Frontal cortex (tissue), 4 donors: ENCODE data around the gene ETS1. TPM values are rescaled to one million over a fixed set of nuclear protein-coding genes. Genes with fewer than 3 reads are reported as not detected.

ENCODE experiments used
- DNase-seq, 2 donors: peaks; one replicate each; pipeline ENCODE4 v3.0.0; 2012; ENCODE audit warnings: low spot score in 2 of 2
- FAIRE-seq: peaks from 2 replicates; lab custom pipeline; 2012; peaks lifted over from hg19 to GRCh38; lab: Jason Lieb, UNC
- total RNA-seq: library from RNA; depleted of rRNA; stranded (reverse); fragments of >200 nt; gene quantifications from one replicate; pipeline ENCODE4 v1.2.3, GENCODE V29; 2014
- donor health status: control.
- donor health status: control.
- donor health status: control.

The ETS1 gene
- 9.8 TPM for total RNA-seq

DNA sequence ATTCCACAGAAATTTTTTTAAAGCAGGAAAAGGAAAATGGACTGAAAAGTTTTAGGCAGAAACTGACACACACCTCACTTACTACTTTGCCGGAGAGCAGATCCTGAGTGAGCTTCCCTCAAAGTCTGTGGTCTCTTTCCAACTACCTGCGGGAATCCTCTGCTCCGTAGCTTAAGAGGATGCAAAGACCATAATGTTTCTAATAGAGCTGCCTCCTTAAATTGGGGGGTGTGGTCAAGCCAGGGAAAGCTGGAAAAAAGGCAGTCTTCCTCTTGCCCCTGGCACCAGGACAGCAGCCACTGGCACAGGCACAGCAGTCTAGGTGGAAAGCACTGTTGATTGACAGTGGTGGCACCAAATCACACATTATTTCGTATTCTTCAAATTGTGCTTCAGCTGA lies at the start of gene ETS1:
Gene ETS1, minus strand, starts transcription at position 144 of the 400 bp plus-strand sequence. CDS start 14,428 bp downstream, outside the sequence.
- DNase-seq (no peak), FAIRE-seq (no peak)

GRCh38 chr11:128634395-128634794 lies 47.0 kb upstream of the ETS1 start:
- DNase-seq, result no peak
- no peak for FAIRE-seq

GRCh38 chr11:128633384-128633965 lies 46.1 kb upstream of the ETS1 start:
- no peak for DNase-seq
- FAIRE-seq, result no peak

DNA sequence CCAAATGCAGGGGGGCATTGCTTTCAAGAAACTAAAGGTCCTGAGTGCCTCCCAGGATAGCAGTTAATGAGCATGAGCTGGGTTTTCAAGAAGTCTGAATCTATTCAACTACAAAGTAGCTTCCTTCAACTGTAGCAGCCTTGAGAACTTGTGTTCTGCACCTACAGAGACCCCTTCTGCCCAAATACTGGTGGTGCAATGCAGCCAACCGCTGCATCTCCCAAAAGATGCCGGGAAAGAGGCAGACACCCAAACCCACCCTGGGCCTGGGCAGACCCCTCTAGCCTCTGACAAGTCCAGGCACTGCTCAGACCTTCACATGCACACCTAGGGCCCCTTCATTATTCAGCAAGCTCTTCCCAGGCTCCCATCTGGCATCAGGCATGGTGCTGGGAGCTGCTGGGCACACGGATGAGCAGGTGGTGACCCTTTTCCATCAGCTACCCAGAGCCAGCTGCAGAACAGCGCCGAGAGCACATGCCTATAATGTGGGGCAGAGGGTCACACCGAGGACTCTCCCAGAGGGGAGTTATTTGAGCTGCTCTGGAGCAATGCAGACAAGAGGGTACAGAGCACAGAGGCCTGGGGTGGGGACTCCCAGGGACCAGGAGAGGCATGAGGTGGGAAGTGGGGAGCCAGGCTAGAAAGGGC lies 44.9 kb upstream of the ETS1 start:
- no peak for FAIRE-seq

GRCh38 chr11:128630367-128631230 lies 43.2 kb upstream of the ETS1 start:
- DNase-seq (peak in 1 of 2 donors; percentile 63), FAIRE-seq (no peak)

More for the DNA sequence above, 44.9 kb upstream of the ETS1 start:
- DNase-seq, result no peak

DNA sequence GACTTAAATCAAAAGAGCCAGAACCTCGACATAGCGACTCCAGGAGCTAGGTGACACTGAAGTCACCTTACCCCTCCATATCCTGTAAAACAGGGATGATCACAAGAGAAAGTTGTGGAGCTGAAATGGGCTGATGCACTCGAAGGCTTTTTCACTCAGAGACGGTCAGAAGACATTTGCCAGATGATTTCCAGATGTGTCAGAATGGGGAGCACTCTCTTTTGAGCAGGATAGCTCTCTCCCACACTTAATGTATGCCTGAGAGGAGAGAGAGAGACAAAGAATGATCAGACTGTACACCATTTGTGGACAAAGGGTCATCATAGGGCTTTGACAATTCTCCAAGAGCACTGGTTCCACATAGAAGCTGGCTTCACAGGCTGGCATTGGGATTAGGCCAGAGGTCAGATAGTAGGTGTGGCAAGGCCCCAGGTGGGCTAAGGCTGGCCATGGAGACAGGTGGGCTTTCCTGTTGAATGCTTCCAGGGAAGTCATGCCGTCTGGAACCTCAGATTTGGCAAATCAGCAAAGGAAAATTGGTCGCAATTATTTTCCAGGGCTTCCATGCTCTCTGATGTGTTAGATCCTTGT lies 42.3 kb upstream of the ETS1 start:
- DNase-seq (no peak), FAIRE-seq (no peak)

DNA sequence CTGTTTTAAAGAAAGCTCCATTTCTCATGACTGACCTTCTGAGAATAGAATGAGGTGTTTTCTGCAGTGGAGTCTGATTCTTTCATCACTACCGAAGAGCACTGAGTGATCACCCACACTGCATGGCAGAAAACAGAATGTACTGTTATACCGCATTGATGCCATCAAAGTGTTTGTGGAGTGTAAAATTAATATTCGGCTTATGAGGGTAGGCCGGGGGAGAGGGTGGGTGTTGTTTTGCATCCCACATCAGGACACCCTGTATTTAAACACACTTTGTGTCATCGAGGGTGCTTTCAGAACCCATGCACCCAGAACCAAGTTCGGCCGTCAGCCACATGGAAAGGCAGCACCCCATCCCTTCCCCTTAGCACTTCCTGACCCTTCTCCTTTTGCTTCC lies 41.3 kb upstream of the ETS1 start:
- FAIRE-seq (no peak), DNase-seq (no peak)

DNA sequence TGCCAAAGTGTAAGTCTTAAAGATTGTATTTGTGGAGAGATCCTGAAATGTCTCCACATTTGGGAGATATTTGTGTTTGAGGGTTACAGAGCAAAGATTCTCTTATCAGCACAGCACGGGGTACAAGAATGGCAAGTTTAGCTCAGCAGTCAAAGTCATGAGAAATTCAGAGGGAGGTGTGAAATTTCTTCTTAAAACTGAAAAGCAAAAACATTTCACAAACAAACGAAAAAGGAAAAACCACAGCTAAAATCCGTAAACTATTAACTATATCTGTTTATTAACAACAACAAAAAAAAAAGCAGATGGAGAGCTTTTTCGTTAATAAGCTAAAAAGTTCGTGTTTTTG lies 40.9 kb upstream of the ETS1 start:
- no peak for DNase-seq
- FAIRE-seq, result no peak

DNA sequence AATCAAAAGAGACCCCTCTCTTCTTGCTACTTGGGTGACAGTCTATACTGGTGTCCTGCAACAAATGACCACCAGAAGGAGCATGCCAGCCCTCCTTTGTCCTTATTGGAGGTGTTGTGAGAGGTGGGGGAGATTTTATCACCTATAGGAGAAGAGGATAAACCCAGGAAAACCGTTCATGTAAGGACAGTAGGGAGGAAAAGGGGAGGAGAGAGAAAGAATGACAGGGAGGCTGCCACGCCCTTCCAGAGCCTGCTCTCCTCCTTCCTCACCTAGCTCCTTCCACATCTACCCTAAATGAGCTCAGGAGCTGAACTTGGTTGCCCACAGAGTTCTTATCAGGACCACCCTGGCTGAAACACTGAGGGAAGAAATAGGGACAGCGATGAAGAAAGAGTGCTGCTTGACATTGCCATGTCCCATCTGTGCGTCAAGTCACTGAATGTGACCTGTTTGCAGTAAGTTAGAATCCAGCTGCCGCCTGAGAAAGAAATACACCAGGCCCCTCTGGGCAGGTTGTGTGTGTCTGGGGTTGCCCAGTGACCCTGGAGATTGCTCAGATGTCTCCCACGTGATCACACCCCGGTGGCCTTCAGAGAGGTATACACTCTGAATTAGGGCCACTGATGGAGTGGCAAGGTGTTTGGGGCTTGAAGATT lies 40.4 kb upstream of the ETS1 start:
- DNase-seq, result no peak
- no peak for FAIRE-seq

- DNase-seq, result no peak
- no peak for FAIRE-seq
These were observed 39.7 kb upstream of the ETS1 start for GRCh38 chr11:128626913-128627665.

DNA sequence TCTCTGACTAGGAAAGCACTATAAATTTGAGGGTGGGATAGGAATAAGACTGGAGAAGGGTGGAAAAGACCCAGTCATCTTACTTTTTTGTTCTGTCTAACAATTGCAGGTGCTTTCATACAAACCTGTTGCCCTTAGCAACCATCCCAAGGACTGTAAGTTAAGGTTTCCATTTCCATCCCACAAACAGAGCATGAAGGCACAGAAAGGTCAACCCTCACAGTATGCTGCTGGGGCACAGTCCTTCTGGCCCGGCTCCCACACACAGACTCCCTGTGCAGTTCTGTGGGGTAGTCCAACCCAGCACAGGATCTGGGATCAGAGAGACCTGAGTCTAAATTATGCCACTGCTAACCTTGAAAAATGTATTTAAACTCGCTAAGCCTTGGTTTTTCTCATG lies 38.4 kb upstream of the ETS1 start:
- DNase-seq, result no peak
- FAIRE-seq, result no peak

DNA sequence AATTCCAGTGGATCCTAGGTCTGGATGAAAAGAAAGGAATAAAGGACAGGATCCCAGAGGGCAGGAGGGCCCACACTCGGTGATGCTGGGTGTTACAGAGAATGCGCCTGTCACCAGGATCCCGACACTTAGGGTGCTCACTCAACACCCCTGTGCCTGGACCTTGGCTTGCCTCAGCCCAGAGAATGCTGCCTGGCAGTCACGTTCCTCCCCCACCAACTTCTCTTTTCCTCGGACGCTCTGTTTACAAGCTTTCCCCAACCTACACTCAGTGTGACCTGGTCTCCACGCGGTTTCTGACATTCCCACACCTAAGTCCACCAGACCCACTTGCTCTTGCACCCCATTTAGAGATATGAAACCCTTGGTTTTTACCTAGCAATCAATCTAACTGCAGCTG lies 38.0 kb upstream of the ETS1 start:
- DNase-seq (no peak), FAIRE-seq (no peak)

DNA sequence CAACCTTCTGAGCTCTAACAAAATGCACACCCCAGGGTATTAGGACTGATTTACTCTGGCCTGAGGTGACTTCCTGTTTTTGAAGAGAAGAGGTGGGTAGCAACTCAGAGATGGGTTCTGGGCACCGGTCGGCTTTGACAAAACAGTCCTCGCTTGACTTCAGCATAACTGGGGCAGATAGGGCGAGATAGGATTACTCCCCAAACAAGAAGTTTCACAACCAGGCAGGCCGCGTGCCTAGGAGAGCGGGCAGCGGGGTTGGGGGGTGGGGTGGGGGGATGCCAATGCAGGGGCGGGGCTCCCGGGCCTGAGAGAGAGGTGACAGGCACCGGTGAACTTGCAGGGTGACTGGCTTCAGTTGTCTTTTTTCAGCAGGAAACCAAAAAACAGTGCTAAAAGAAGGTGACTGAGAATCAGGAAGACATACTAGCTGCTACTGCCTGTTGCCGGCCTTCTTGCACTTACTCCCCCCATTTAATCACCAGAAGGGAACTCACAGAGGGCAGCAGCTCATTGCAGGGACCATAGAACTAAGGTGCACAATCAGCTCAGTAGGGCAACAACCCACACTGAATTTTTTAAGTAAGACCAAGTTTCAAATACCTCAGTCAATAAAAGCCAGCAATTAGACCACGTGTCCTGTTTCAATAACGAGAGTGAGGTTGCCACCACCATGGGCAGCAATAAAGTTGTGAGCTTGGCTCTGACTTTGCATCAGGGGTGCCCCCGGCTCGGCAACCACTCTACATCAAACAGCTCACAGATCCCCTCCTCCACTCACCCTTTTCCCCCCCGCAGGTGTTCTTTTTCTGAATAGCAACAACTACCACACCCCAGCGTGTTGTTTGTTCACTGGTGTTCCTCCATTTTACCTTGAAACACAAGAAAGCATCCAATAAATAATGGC lies 37.2 kb upstream of the ETS1 start:
- FAIRE-seq (no peak), DNase-seq (no peak)

DNA sequence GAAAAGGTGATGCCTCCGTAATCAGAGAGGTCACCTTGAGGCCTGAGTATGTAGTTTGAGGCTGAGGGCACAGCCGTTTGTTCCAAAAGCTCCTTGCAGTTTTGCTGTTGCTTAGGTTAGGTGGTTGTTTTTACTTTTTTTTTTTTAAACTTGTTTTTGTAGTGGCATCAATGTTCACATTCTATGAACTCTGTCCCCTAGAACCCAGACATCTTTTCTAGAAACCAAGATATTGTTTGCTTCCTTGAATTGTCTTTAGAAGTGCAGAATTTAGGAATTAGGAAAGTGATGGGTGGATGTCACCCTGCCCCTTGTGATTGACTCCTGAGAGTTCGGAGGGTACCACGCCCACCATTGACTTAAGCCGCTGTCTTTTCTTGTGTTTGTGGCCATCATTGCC lies 35.7 kb upstream of the ETS1 start:
- FAIRE-seq (no peak), DNase-seq (no peak)

GRCh38 chr11:128621601-128622501 lies 34.5 kb upstream of the ETS1 start:
- FAIRE-seq (no peak), DNase-seq (no peak)

DNA sequence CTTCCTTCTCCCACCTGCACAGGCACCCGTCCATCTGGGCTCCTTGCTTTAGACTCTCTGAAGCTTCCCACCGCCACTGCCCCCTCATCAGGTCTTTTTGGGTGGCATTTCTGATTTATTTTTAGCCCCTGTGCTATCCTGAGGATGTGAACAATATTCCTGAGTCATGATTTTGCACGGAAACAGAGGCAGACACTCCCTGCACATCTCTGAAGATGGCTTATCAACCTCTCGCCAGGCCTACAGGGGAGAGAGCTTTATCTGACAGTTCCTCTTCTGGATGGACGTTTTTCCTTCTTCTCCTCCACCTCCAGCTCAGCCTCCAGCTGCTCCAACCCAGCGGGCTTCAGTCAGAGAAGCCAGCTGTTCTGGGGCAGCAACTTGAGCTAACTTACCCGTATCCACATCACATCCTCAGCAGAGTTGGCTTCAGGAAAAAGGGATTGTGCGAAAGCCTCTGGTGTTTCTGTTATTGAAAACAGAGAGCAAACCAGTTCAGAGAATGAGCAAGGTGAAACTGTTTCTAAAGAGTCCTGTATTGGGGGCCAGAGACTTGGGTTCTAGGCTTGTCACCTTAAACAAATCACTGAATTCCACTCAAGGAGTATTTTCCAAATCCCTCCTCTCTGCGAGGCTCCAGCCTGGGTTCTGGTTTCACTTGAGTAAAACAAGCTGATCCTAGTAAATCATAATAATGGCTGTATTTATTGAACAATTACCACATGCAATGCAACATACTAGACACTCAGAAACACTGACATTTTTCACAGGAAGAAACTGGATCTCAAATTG lies 33.1 kb upstream of the ETS1 start:
- no peak for DNase-seq
- FAIRE-seq, result no peak
